Activated CD8-positive, alpha-beta T cell treated with anti-CD3 and anti-CD28 coated beads for 36 hours (primary cell): Measurements from ENCODE around the gene FGD3. TPM values are rescaled to one million over a fixed set of nuclear protein-coding genes. Genes with fewer than 3 reads are reported as not detected.
A peak's percentile ranks its signal among the peaks of the same experiment; 100 is the strongest.

Experiments
- ATAC-seq: fragments of 200-7000 bp; cut with Tn5 transposase; one replicate; pipeline ENCODE4 v1.10.0; 2021; ENCODE audit warnings: mild to moderate bottlenecking, moderate library complexity
- CTCF ChIA-PET: fragments of 350-600 bp; sonication (Branson Sonifier 250); formaldehyde crosslinking; loops from one replicate; lab custom pipeline; 2021; ENCODE audit warnings: antibody characterized with exemption; lab: Charles Lee
- POLR2A ChIA-PET: fragments of 350-600 bp; sonication (Branson Sonifier 250); formaldehyde crosslinking; loops from one replicate; lab custom pipeline; 2021; ENCODE audit warnings: antibody characterized with exemption; lab: Charles Lee
- DNase-seq: peaks from one replicate; pipeline ENCODE4 v3.0.0-alpha.2; 2020
- H3K27ac Mint-ChIP-seq: one replicate; pipeline ENCODE4 v1.8.0; 2021; ENCODE audit warnings: mild to moderate bottlenecking, mixed read lengths
- H3K27me3 Mint-ChIP-seq: one replicate; pipeline ENCODE4 v1.8.0; 2021; ENCODE audit warnings: mixed read lengths
- H3K36me3 Mint-ChIP-seq: one replicate; pipeline ENCODE4 v1.8.0; 2021; ENCODE audit warnings: low read depth, mixed read lengths
- H3K4me1 Mint-ChIP-seq: one replicate; pipeline ENCODE4 v1.8.0; 2021; ENCODE audit warnings: low read depth, mixed read lengths
- H3K4me3 Mint-ChIP-seq: one replicate; pipeline ENCODE4 v1.8.0; 2021; ENCODE audit warnings: mild to moderate bottlenecking, moderate library complexity, mixed read lengths
- H3K9me3 Mint-ChIP-seq: one replicate; pipeline ENCODE4 v1.8.0; 2021; ENCODE audit warnings: mixed read lengths
- CTCF ChIP-seq: fragments of 200-600 bp; IDR thresholded peaks from one replicate; pipeline ENCODE4 v1.8.0; 2022; ENCODE audit warnings: antibody characterized with exemption, mild to moderate bottlenecking
- intact Hi-C: fragments of 100-400 bp; cut with micrococcal nuclease; formaldehyde crosslinking; loops from one replicate; pipeline ENCODE4 v1.10.0; 2022
- total RNA-seq, 2 experiments: library from RNA; stranded (reverse); gene quantifications; one replicate each; pipeline ENCODE4 v1.2.3, GENCODE V29; 2021

The FGD3 gene
- total RNA-seq, 2 experiments from 2014 or later, result 41.6 to 43.5 TPM

GRCh38 chr9:92950359-92950955 is 3.1 kb downstream of the FGD3 start:
- no peak overlapping the region for H3K4me3 Mint-ChIP-seq
- H3K27ac Mint-ChIP-seq, result no peak overlapping the region
- H3K4me1 Mint-ChIP-seq, result peaks cover 61% of the 10 kb centered on the region
- ATAC-seq, result no peak
- TF ChIP-seq CTCF, result no peak
- H3K27me3 Mint-ChIP-seq, result no peaks in the 10 kb centered on the region
- POLR2A ChIA-PET, result interaction anchor here (1.1 to 5.3 kb wide), 2 partner anchors 13 to 14 kb away, joined by 3 to 49 read pairs; no protein-coding TSS in a partner anchor
- H3K36me3 Mint-ChIP-seq, result no peaks in the 10 kb centered on the region
- DNase-seq, result no peak
- CTCF ChIA-PET, result no interaction called here
- intact Hi-C loops, result no loop called here
- H3K9me3 Mint-ChIP-seq, result peaks cover 3% of the 10 kb centered on the region

- ChIA-PET POLR2A (interaction anchor here (0.6 to 5.3 kb wide), 5 partner anchors 12 to 1883 kb away, joined by 3 to 49 read pairs (median 3); no protein-coding TSS in a partner anchor), CTCF (interaction anchor here (0.5 to 2.2 kb wide), 8 partner anchors 10 to 208 kb away, joined by 3 to 15 read pairs (median 4); no protein-coding TSS in a partner anchor)
- H3K9me3 Mint-ChIP-seq, result no peaks in the 10 kb centered on the region
- H3K4me1 Mint-ChIP-seq, result peaks cover 64% of the 10 kb centered on the region
- DNase-seq (no peak), ATAC-seq (no peak)
- no peaks in the 10 kb centered on the region for H3K27me3 Mint-ChIP-seq
- peak overlapping the region; percentile 97 for H3K27ac Mint-ChIP-seq
- intact Hi-C loops, result no loop called here
- TF ChIP-seq CTCF, result no peak
- H3K36me3 Mint-ChIP-seq, result no peaks in the 10 kb centered on the region
- H3K4me3 Mint-ChIP-seq, result peak overlapping the region; percentile 63
Observed at GRCh38 chr9:92952906-92953610, 5.7 kb downstream of the FGD3 start.

GRCh38 chr9:92954049-92954861 is 6.9 kb downstream of the FGD3 start:
- no peaks in the 10 kb centered on the region for H3K36me3 Mint-ChIP-seq
- peak overlapping the region; percentile 97 for H3K27ac Mint-ChIP-seq
- H3K4me3 Mint-ChIP-seq, result peak overlapping the region; percentile 63
- no peaks in the 10 kb centered on the region for H3K27me3 Mint-ChIP-seq
- ATAC-seq (peak; percentile 90), DNase-seq (peak; percentile 93)
- CTCF ChIA-PET, result interaction anchor here (0.8 to 2.2 kb wide), 14 partner anchors 8 to 207 kb away, joined by 3 to 15 read pairs (median 4); no protein-coding TSS in a partner anchor
- TF ChIP-seq CTCF, result no peak
- intact Hi-C loops, result no loop called here
- POLR2A ChIA-PET, result interaction anchor here (0.6 to 5.3 kb wide), 11 partner anchors 11 to 179 kb away, joined by 3 to 49 read pairs (median 3); partner anchors contain the start of gene NINJ1
- peaks cover 61% of the 10 kb centered on the region for H3K4me1 Mint-ChIP-seq
- no peaks in the 10 kb centered on the region for H3K9me3 Mint-ChIP-seq

GRCh38 chr9:92954886-92955285 is 7.6 kb downstream of the FGD3 start:
- no peak for TF ChIP-seq CTCF
- Mint-ChIP-seq H3K4me3 (peak overlapping the region; percentile 63), H3K4me1 (peaks cover 59% of the 10 kb centered on the region), H3K9me3 (no peaks in the 10 kb centered on the region), H3K27me3 (no peaks in the 10 kb centered on the region), H3K36me3 (no peaks in the 10 kb centered on the region), H3K27ac (peak overlapping the region; percentile 97)
- CTCF ChIA-PET, result interaction anchor here (1.0 to 2.2 kb wide), 9 partner anchors 9 to 199 kb away, joined by 3 to 15 read pairs (median 5); no protein-coding TSS in a partner anchor
- DNase-seq (no peak), ATAC-seq (no peak)
- intact Hi-C loops, result loop anchor here (5.0 kb wide), 1 partner anchor 47 kb away; no protein-coding TSS in a partner anchor
- POLR2A ChIA-PET, result interaction anchor here (0.8 to 5.3 kb wide), 8 partner anchors 10 to 179 kb away, joined by 3 to 49 read pairs (median 4); partner anchors contain the start of gene NINJ1
